Middle frontal gyrus (tissue), 1 donor: ENCODE results near the gene EPN3.

ENCODE experiments used
- DNase-seq: peaks from one replicate; pipeline ENCODE4 v3.0.0-alpha.2; 2015; ENCODE audit warnings: low spot score; ENCODE audit errors: extremely low spot score

Gene EPN3

GRCh38 chr17:50532452-50533024, at the start of gene EPN3:
EPN3 (plus strand) TSS chr17:50532735; CDS start chr17:50536557, 3,822 bp downstream.
- DNase-seq, result no peak

GRCh38 chr17:50483266-50483665, 49.3 kb upstream of the EPN3 start:
- DNase-seq, result no peak

DNA sequence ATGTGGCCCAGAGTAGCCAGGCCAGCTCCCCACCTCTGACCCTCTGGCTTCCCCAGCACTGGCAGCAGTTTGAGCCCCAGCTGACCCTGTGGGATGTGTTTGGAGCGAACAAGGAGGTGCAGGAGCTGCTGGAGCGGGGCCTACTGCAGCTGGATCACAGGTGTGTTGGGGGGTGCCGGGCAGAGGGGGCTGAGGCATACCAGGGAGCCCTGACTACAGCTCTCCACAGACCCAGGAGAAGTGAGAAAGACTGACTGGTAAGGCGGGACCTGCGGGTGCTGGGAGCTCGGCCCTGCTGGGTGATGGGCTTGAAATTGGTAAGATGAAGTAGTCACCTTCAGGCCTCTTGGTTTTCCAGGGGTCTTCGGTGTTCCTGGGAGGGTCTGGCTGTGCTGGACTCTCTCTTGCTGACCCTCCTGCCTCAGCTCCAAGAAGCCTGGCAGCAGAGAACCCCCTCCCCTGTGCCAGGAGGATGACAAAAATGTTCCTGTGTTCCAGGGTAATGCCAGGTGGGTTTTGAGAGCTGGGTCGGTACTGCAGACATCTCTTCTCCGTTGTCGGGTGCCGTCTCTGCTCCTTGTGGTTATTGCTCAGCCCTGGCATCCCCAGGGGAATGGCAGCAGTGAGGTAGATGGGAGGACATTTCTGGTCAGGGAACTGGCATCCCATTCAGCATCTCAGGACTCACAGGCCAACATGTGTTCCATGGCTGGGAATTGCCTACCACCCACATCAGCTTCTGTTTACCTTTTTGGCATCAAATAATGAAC, 48.0 kb upstream of the EPN3 start:
- no peak for DNase-seq

DNA sequence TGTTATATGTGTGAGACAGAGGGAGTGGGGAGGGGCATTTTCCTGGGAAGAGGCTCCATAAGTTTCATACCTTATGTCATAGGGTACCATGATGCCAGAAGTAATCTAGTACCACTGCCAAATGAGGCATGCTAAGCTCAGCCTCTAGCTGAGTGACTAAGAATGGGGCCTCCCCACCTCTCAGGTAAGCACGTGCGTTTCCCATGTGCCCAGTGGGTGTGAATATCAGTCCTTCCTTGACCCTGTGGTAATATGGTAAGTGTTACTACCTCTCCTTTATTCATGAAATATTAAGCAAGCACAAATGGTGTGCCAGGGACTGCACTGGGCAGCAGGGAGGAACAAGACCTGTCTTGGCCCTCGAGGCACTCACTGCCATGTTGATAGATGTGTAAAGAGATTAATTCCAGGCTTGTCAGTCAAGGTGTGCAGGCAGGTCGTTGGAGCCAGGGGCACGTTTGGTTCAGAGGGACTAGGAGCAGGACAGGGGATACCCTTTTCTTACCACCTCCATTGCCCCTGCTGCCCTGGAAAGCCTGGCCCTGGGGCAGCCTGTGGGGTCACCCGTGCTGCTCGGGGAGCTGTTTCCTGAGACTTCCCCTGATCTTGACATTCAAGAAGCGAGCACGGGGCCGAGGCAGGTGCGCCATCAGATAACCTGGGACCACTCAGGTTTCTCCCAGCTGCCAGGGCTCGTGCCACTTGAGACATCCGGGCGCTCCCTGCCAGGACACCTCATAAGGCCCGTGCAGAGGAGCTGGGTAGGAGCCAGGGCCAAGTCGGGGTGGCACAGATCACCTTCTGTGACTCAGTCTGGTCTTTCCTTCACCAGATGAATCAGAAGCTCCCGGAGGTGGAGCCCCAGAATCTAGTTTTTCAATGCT, 45.1 kb upstream of the EPN3 start:
- no peak for DNase-seq

DNA sequence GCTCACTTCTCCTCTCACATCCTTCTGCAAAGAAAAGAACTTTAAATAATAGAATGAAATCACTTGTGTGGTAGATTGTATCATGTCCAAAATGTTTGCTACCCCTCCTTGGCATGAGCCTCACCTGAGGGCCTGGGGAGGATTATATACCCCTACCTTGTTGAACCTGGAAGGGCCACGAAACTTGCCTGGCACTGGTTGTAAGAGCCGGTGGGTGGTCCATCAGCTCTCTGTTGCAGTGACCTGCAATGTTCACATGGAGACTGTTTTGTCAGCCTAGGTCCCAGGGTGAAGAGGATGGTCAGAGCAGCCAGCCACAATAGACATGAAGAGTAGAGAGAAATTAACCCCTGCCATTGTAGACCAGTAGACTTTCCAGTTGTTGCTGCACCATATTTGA, 43.7 kb upstream of the EPN3 start:
- no peak for DNase-seq

- no peak for DNase-seq
These were observed 41.0 kb upstream of the EPN3 start for GRCh38 chr17:50491505-50491904.

DNA sequence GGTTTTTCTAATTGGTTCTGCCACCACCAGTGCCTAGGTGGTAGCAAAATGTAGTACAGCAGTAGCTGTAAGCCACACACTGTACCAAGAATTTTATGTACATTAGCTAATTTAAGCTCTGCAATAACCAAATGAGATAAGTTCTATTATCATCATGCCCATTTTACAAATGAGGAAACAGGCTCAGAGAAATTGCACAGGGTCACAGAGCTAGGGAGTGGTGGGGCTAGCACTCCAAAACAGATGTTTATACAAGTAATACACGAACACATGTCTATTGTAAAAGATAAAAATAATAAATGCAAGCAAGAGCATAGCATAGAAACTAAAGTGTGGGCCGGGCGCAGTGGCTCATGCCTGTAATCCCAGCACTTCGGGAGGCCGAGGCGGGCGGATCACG, 40.3 kb upstream of the EPN3 start:
- no peak for DNase-seq

DNA sequence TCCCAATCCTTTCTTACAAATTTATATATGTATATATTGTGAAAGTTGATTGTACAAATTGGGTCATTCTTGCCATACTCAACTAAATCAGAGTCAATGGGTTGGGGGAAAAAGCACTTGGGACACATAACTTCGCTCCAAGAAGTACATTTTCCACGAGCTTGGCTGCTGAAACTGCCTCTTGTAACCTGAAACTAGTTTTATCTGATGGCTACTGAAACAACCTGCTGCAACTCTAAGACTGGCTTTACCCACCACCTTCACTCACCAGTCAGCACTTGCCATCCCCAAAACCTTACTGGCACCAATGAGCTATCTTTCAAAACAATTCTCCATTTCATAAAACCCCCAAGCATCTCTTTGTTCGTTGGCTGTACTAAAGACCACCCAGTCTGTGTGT, 38.8 kb upstream of the EPN3 start:
- DNase-seq, result no peak

- no peak for DNase-seq
These were observed 37.2 kb upstream of the EPN3 start for GRCh38 chr17:50495217-50495823.

GRCh38 chr17:50495918-50496317, 36.6 kb upstream of the EPN3 start:
- no peak for DNase-seq

- DNase-seq, result no peak
These were observed 34.3 kb upstream of the EPN3 start for GRCh38 chr17:50498021-50498874.

DNA sequence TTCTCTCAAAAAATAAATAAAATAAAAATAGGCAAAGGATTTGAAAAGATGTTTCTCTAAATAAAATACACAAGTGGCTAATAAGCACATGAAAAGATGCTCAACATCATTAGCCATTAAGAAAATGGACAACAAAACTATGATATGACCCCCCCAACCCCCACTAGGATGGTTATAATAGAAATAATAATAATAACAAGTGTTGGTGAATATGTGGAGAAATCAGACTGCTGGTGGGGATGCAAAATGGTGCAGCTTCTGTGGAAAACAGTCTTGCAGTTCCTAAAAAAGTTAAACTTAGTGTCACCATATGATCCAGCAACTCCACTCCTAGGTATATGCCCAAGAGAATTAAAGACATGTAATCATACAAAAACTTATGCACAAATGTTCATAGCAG, 33.3 kb upstream of the EPN3 start:
- no peak for DNase-seq

DNA sequence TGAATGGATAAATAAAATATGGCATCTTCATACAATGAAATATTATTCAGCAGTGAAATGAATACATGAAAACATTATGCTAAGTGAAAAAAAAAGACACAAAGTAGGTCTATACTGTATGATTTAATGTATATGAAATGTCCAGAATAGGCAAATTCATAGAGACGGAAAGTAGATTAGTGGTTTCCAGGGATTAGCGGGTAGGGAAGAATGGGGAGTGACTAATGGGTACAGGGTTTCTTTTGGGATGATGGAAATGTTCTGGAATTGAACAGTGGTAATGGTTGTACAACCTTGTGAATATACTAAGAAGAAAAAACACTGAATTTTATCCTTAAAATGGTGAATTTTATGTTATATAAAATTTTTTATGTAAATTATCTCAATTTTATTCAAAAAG, 32.8 kb upstream of the EPN3 start:
- DNase-seq, result no peak

DNA sequence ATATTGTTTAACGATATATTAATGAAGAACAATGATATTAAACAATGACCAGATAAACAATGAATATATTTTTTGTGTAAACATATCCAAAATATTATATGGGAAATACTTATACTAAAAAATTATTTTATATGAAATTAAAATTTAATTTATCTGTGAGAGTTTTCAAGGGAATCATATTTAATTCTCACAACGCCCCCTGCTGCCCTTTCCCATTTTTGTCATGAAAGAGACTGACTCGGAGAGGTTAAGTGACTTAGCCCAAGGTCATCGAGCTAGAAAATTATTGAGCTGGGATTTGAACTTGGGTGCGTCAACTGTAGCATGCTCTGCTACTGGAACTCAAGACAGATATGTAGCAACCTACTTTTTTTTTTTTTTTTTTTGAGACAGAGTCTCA, 31.5 kb upstream of the EPN3 start:
- no peak for DNase-seq

- no peak for DNase-seq
These were observed 30.1 kb upstream of the EPN3 start for GRCh38 chr17:50502301-50502990.

DNA sequence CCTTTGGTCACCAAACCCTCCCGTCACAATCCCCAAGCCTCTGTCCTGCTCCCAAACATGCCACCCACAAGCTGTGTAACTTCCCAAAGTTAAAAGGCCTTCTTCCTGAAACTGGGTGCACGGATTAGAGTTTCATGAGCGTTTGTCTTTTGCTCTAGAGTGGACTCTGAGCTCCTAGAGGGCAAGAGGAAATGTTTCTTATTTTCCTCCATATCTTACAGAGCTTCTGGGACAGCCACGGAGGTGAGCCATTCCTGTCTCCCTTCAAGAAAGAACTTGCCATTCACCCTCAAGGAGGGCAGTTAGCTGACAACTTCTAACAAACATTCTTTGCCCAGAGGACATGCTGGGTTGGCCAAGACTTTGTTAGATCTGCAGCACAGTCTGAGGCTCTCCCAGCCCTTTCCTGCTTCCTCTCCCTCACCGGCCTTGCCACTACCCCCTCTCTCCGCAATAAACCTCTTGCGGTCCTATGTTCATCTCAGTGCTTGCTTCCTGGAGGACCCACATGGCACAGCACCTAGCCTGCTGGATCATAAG, 26.9 kb upstream of the EPN3 start:
- no peak for DNase-seq

DNA sequence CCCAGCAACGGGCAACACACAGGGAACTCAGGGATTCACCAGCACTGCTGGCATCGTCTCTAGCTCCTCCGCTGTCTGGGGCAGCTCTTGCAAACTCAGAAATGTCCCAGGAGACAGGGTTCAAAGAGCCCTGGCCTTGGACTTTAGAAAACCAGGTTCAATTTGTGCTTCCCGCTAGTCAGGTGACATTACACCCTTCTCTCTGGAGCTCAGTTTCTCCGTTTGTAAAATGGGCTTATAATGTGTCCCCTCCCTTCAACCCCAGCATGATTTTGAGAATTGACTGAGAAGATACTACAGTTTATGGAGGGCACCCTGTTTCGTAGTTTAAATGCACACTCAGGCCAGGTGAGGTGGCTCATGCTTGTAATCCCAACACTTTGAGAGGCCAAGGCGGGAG, 26.2 kb upstream of the EPN3 start:
- no peak for DNase-seq

GRCh38 chr17:50507871-50508572, 24.5 kb upstream of the EPN3 start, which contains the start of gene MYCBPAP:
MYCBPAP (plus strand) TSS chr17:50508439; CDS start chr17:50508675, 236 bp downstream.
- DNase-seq, result peak; percentile 59
